GM18508 (cell line): ENCODE results near the gene EXOC2.
A peak's percentile ranks its signal among the peaks of the same experiment; 100 is the strongest.
"Not testable (repeated sequence)": the region's sequence is repeated elsewhere in the genome, so short reads cannot be mapped to it uniquely, and the experiment has no call there.

Source experiments
- ATAC-seq: cut with Tn5 transposase; IDR thresholded peaks from one replicate; pipeline ENCODE4 v1.9.1; 2021; ENCODE audit warnings: moderate number of reproducible peaks; ENCODE audit not compliant: insufficient read depth, unreplicated experiment

The EXOC2 gene

GRCh38 chr6:711925-712324 is 19.0 kb upstream of the EXOC2 start:
- no peak for ATAC-seq

GRCh38 chr6:710601-711571 is 17.9 kb upstream of the EXOC2 start:
- peak; percentile 89 for ATAC-seq

- no peak for ATAC-seq
These were observed 16.6 kb upstream of the EXOC2 start for GRCh38 chr6:709471-710056.

- no peak for ATAC-seq
These were observed 15.3 kb upstream of the EXOC2 start for GRCh38 chr6:708237-708598.

- no peak for ATAC-seq
These were observed 14.8 kb upstream of the EXOC2 start for GRCh38 chr6:707576-708236.

GRCh38 chr6:706819-707381 is 14.0 kb upstream of the EXOC2 start:
- ATAC-seq: no peak

- no peak for ATAC-seq
These were observed 13.2 kb upstream of the EXOC2 start for GRCh38 chr6:706146-706545.

GRCh38 chr6:705047-705446 is 12.1 kb upstream of the EXOC2 start:
- ATAC-seq: no peak

- no peak for ATAC-seq
These were observed 11.1 kb upstream of the EXOC2 start for GRCh38 chr6:704046-704445.

GRCh38 chr6:703552-703951 is 10.6 kb upstream of the EXOC2 start:
- no peak for ATAC-seq

- no peak for ATAC-seq
These were observed 9.0 kb upstream of the EXOC2 start for GRCh38 chr6:701700-702479.

GRCh38 chr6:701215-701614 is 8.3 kb upstream of the EXOC2 start:
- ATAC-seq: no peak

- ATAC-seq: no peak
These were observed 7.6 kb upstream of the EXOC2 start for GRCh38 chr6:700490-700889.

GRCh38 chr6:699319-699718 is 6.4 kb upstream of the EXOC2 start:
- no peak for ATAC-seq

- not testable (repeated sequence) for ATAC-seq
These were observed 1.6 kb upstream of the EXOC2 start for GRCh38 chr6:694431-695126.

GRCh38 chr6:693723-694009 is 727 bp upstream of the EXOC2 start:
- no peak for ATAC-seq

GRCh38 chr6:692356-692851 is 535 bp downstream of the EXOC2 start:
- no peak for ATAC-seq

GRCh38 chr6:689223-689622 is 3.7 kb downstream of the EXOC2 start:
- ATAC-seq: no peak

- ATAC-seq: no peak
These were observed 6.4 kb downstream of the EXOC2 start for GRCh38 chr6:686497-686896.
